Measurements from ENCODE around the gene EMC10. TPM values are rescaled to one million over a fixed set of nuclear protein-coding genes. Genes with fewer than 3 reads are reported as not detected.

EMC10 gene
- total and polyA plus RNA-seq, 2 of the 4 experiments (the other 2 are of a cell fraction) = 11.3 to 90.9 TPM

- no peak for TF ChIP-seq RCOR1 (IDR thresholded peaks at IDR 0.05; ENCODE audit: insufficient replicate concordance, low read length)
- TF ChIP-seq POLR2A (IDR thresholded peaks at IDR 0.05; ENCODE audit: low read depth, low read length) = no peak
- TF ChIP-seq USF2 (IDR thresholded peaks at IDR 0.05; ENCODE audit: low read depth, low read length) = no peak
- TF ChIP-seq FOS (IDR thresholded peaks at IDR 0.05; ENCODE audit: low read depth, low read length) = no peak
- TF ChIP-seq ELK1 (IDR thresholded peaks at IDR 0.05; ENCODE audit: borderline replicate concordance, low read depth, low read length) = no peak
- no peak for TF ChIP-seq CTCF (conservative IDR thresholded peaks at IDR 0.05; ENCODE audit: low read depth, low read length)
- TF ChIP-seq SMC3 (IDR thresholded peaks at IDR 0.05; ENCODE audit: low read depth, low read length) = no peak
- TF ChIP-seq CHD1 (IDR thresholded peaks at IDR 0.05; ENCODE audit: low read depth, low read length) = no peak
- no peak for TF ChIP-seq MXI1 (IDR thresholded peaks at IDR 0.05; ENCODE audit: borderline replicate concordance, low read depth, low read length)
- no peak for TF ChIP-seq RAD21 (IDR thresholded peaks at IDR 0.05; ENCODE audit: low read length)
- TF ChIP-seq NFE2L2 (IDR thresholded peaks at IDR 0.05; ENCODE audit: low read depth, low read length) = no peak
- no peak for TF ChIP-seq BHLHE40 (IDR thresholded peaks at IDR 0.05; ENCODE audit: low read depth, low read length)
- TF ChIP-seq CEBPB (IDR thresholded peaks at IDR 0.05; ENCODE audit: low read depth, low read length) = no peak
- no peak for TF ChIP-seq MAZ (IDR thresholded peaks at IDR 0.05; ENCODE audit: borderline replicate concordance, low read depth, low read length)
- no peak overlapping the region for H4K5ac ChIP-seq (ENCODE audit: low read depth, low read length)
- BruUV-seq (replicated peaks) = no TSS peak
These were observed 38.4 kb upstream of the EMC10 start for GRCh38 chr19:50437862-50438449.

More at GRCh38 chr19:50437862-50438449, 38.4 kb upstream of the EMC10 start:
- Histone ChIP-seq H2AFZ (replicated peaks; ENCODE audit: low read length, poor library complexity) (no peak overlapping the region), H3K4me2 (ENCODE audit: low read depth, low read length) (no peak overlapping the region), H3K23ac (ENCODE audit: low read depth, low read length) (no peak overlapping the region), H4K8ac (ENCODE audit: low read depth in 2 of 2, low read length in 2 of 2) (no peak overlapping the region), H3K9me3 (ENCODE audit: control insufficient read depth, insufficient read depth, low read length) (no peaks in the 10 kb centered on the region), H3K18ac (ENCODE audit: low read depth, low read length) (no peak overlapping the region), H3K14ac (replicated peaks; ENCODE audit: low read depth, low read length) (no peak overlapping the region), H3K4ac (ENCODE audit: low read depth, low read length) (no peak overlapping the region), H3K79me1 (ENCODE audit: low read depth in 1 of 2, low read length in 2 of 2) (no peaks in the 10 kb centered on the region), H2BK120ac (ENCODE audit: low read depth, low read length) (no peak overlapping the region), H2BK15ac (ENCODE audit: low read depth, low read length) (no peak overlapping the region), H3K27ac (ENCODE audit: insufficient read depth, low read length) (no peak overlapping the region), H2BK5ac (ENCODE audit: low read depth, low read length, poor library complexity, severe bottlenecking) (no peak overlapping the region), H3K27me3 (ENCODE audit: control insufficient read depth, insufficient read depth, low read length) (peaks cover 14% of the 10 kb centered on the region), H2BK20ac (ENCODE audit: low read depth, low read length) (no peak overlapping the region), H4K91ac (ENCODE audit: insufficient read depth, low read depth, low read length) (no peak overlapping the region), H3K36me3 (ENCODE audit: control insufficient read depth, insufficient read depth, low read length) (no peaks in the 10 kb centered on the region), H3K9ac (ENCODE audit: low read depth, low read length) (no peak overlapping the region), H3K4me3 (ENCODE audit: insufficient read depth, low read depth, low read length) (no peak overlapping the region), H3K4me1 (ENCODE audit: control insufficient read depth, insufficient read depth, low read length) (no peaks in the 10 kb centered on the region), H2AK5ac (ENCODE audit: low read depth, low read length) (no peak overlapping the region), H3K56ac (ENCODE audit: extremely low read depth, insufficient read depth, low read length) (no peak overlapping the region), H3K9me1 (ENCODE audit: insufficient read depth, low read length) (no peaks in the 10 kb centered on the region), H2AK9ac (replicated peaks; ENCODE audit: low read depth, low read length, poor library complexity) (no peak overlapping the region), H4K20me1 (ENCODE audit: insufficient read depth, low read length) (no peaks in the 10 kb centered on the region)
- ATAC-seq (ENCODE audit: low read depth) (no peak), DNase-seq (no peak)
- WGBS, 2 experiments (ENCODE audit: extremely low coverage in 2 of 2, insufficient read length in 1 of 2) = 86 to 100% methylated on average over 1 of the region's 5 CpGs
- ChIA-PET POLR2A (ENCODE audit: unreplicated experiment) (no interaction called here), CTCF (no interaction called here)
- dilution Hi-C loops (cut with HindIII; ENCODE audit: low sequenced_read_pairs, unreplicated experiment) (no loop called here), intact Hi-C loops (cut with micrococcal nuclease) (no loop called here), in situ Hi-C loops (cut with MboI; ENCODE audit: low sequenced_read_pairs) (no loop called here)

All from IMR-90 (cell line).